ENCODE measurements around the gene ANO2.

The ANO2 gene

GRCh38 chr12:5626151-5626550, 318.9 kb downstream of the ANO2 start:
- no peaks in the 10 kb centered on the region for H3K36me3 ChIP-seq (ENCODE audit: control insufficient read depth, insufficient read depth, low read length)
- H3K27me3 ChIP-seq (replicated peaks; ENCODE audit: control insufficient read depth, insufficient read depth, low read length), result no peaks in the 10 kb centered on the region
- TF ChIP-seq CTCF (IDR thresholded peaks at IDR 0.05; ENCODE audit: insufficient read depth, low read length, poor library complexity, severe bottlenecking), result no peak
- H3K4me3 ChIP-seq (replicated peaks; ENCODE audit: low read depth, low read length), result no peak overlapping the region
- no peak for DNase-seq (ENCODE audit: extremely low read depth, insufficient read length)

- TF ChIP-seq CTCF (IDR thresholded peaks at IDR 0.05; ENCODE audit: insufficient read depth, low read length, poor library complexity, severe bottlenecking), result no peak
- no peaks in the 10 kb centered on the region for H3K27me3 ChIP-seq (replicated peaks; ENCODE audit: control insufficient read depth, insufficient read depth, low read length)
- DNase-seq (ENCODE audit: extremely low read depth, insufficient read length), result no peak
- no peaks in the 10 kb centered on the region for H3K36me3 ChIP-seq (ENCODE audit: control insufficient read depth, insufficient read depth, low read length)
- no peak overlapping the region for H3K4me3 ChIP-seq (replicated peaks; ENCODE audit: low read depth, low read length)
Observed at GRCh38 chr12:5624486-5625272, 320.4 kb downstream of the ANO2 start.

GRCh38 chr12:5623411-5623810, 321.6 kb downstream of the ANO2 start:
- TF ChIP-seq CTCF (IDR thresholded peaks at IDR 0.05; ENCODE audit: insufficient read depth, low read length, poor library complexity, severe bottlenecking), result no peak
- H3K27me3 ChIP-seq (replicated peaks; ENCODE audit: control insufficient read depth, insufficient read depth, low read length), result no peaks in the 10 kb centered on the region
- no peak overlapping the region for H3K4me3 ChIP-seq (replicated peaks; ENCODE audit: low read depth, low read length)
- H3K36me3 ChIP-seq (ENCODE audit: control insufficient read depth, insufficient read depth, low read length), result no peaks in the 10 kb centered on the region
- DNase-seq (ENCODE audit: extremely low read depth, insufficient read length), result no peak

- DNase-seq (ENCODE audit: extremely low read depth, insufficient read length), result no peak
- no peak for TF ChIP-seq CTCF (IDR thresholded peaks at IDR 0.05; ENCODE audit: insufficient read depth, low read length, poor library complexity, severe bottlenecking)
- Histone ChIP-seq H3K27me3 (replicated peaks; ENCODE audit: control insufficient read depth, insufficient read depth, low read length) (no peaks in the 10 kb centered on the region), H3K4me3 (replicated peaks; ENCODE audit: low read depth, low read length) (no peak overlapping the region), H3K36me3 (ENCODE audit: control insufficient read depth, insufficient read depth, low read length) (no peaks in the 10 kb centered on the region)
Observed at GRCh38 chr12:5622280-5622679, 322.8 kb downstream of the ANO2 start.

- no peaks in the 10 kb centered on the region for H3K27me3 ChIP-seq (replicated peaks; ENCODE audit: control insufficient read depth, insufficient read depth, low read length)
- no peak for TF ChIP-seq CTCF (IDR thresholded peaks at IDR 0.05; ENCODE audit: insufficient read depth, low read length, poor library complexity, severe bottlenecking)
- H3K36me3 ChIP-seq (ENCODE audit: control insufficient read depth, insufficient read depth, low read length), result no peaks in the 10 kb centered on the region
- no peak for DNase-seq (ENCODE audit: extremely low read depth, insufficient read length)
- no peak overlapping the region for H3K4me3 ChIP-seq (replicated peaks; ENCODE audit: low read depth, low read length)
Observed at GRCh38 chr12:5621329-5621728, 323.7 kb downstream of the ANO2 start.

Measured in GM06990 (cell line).